PC-3 (cell line): ENCODE measurements around the gene SHROOM2.

Source experiments
- EZH2 ChIP-seq: fragments of 300-600 bp; sonication (generic); IDR thresholded peaks from one replicate; pipeline ENCODE4 v1.6.1; 2017; ENCODE audit warnings: antibody characterized with exemption, mild to moderate bottlenecking, low read length; ENCODE audit not compliant: unreplicated experiment
- EZH2phosphoT487 ChIP-seq: fragments of 300-600 bp; sonication (generic); IDR thresholded peaks from 2 replicates; pipeline ENCODE4 v1.6.1; 2018; ENCODE audit warnings: mild to moderate bottlenecking, antibody characterized with exemption, low read length, borderline replicate concordance
- TF ChIP-seq, protein P1 (sequence below): fragments of 300-600 bp; sonication (generic); conservative IDR thresholded peaks from 2 replicates; pipeline ENCODE4 v1.5.1; 2017; ENCODE audit warnings: antibody characterized with exemption, low read depth, mild to moderate bottlenecking, low read length

DNA sequence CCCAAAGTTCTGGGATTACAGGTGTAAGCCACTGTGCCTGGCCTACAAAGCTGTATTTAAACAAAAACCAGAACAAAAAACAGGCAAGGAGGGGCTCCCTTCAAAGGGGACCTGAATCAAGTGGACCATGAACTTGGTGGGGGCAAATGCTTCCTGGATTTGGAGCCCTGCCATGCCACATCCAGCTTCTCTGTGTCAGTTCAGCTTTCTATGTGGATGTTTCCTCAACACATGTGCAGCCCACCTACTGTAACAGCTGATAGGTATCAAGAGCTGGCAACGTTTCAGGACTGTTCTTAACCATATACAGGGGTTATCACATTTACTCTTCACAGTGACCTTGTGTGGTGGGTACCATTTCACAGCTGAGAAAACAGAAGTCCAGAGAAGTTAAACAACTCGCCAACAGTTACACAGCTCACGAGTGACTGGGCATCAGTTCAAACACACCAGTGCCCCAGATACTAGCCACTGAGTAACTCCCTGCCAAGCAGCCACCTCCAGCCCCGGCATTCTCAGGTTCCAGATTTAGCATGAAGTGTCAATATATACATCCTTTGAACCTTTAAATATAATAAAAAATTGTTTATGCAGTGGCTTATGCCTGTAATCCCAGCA, 28.1 kb upstream of the SHROOM2 start:
- TF ChIP-seq, protein P1, sequence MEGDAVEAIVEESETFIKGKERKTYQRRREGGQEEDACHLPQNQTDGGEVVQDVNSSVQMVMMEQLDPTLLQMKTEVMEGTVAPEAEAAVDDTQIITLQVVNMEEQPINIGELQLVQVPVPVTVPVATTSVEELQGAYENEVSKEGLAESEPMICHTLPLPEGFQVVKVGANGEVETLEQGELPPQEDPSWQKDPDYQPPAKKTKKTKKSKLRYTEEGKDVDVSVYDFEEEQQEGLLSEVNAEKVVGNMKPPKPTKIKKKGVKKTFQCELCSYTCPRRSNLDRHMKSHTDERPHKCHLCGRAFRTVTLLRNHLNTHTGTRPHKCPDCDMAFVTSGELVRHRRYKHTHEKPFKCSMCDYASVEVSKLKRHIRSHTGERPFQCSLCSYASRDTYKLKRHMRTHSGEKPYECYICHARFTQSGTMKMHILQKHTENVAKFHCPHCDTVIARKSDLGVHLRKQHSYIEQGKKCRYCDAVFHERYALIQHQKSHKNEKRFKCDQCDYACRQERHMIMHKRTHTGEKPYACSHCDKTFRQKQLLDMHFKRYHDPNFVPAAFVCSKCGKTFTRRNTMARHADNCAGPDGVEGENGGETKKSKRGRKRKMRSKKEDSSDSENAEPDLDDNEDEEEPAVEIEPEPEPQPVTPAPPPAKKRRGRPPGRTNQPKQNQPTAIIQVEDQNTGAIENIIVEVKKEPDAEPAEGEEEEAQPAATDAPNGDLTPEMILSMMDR, result no peak
- TF ChIP-seq EZH2, result no peak
- TF ChIP-seq EZH2phosphoT487, result no peak
